CD4-positive, CD25-positive, alpha-beta regulatory T cell (primary cell): ENCODE data around the gene RBFOX2. TPM values are rescaled to one million over a fixed set of nuclear protein-coding genes. Genes with fewer than 3 reads are reported as not detected.
A peak's percentile ranks its signal among the peaks of the same experiment; 100 is the strongest.

Source experiments
- ATAC-seq, 2 donors: fragments of 150-1000 bp; cut with Tn5 transposase; one replicate each; pipeline ENCODE4 v1.10.0; 2021; ENCODE audit warnings: low read depth in 2 of 2, moderate number of reproducible peaks in 2 of 2, moderate library complexity in 1 of 2
- DNase-seq, 3 donors: peaks; one replicate each; pipeline versions ENCODE4 v3.0.0 to v3.0.0-alpha.2; 2012 to 2022; ENCODE audit warnings: mixed read lengths in 1 of 3
- H3K27ac ChIP-seq: one replicate; pipeline ENCODE4 v1.7.0; 2013; ENCODE audit warnings: mild to moderate bottlenecking, low read length; ENCODE audit not compliant: insufficient read depth, poor library complexity, severe bottlenecking
- H3K27me3 ChIP-seq: one replicate; pipeline ENCODE4 v1.7.0; 2013; ENCODE audit warnings: low read length; ENCODE audit not compliant: control insufficient read depth, insufficient read depth
- H3K36me3 ChIP-seq: one replicate; pipeline ENCODE4 v1.7.0; 2013; ENCODE audit warnings: mild to moderate bottlenecking, low read length, moderate library complexity; ENCODE audit not compliant: control insufficient read depth, insufficient read depth
- H3K4me1 ChIP-seq: 2 replicates; pipeline ENCODE4 v1.7.0; 2013; ENCODE audit warnings: mild to moderate bottlenecking, low read length; ENCODE audit not compliant: insufficient read depth, control insufficient read depth, poor library complexity, severe bottlenecking
- H3K4me3 ChIP-seq: one replicate; pipeline ENCODE4 v1.7.0; 2013; ENCODE audit warnings: low read depth, mild to moderate bottlenecking, low read length, moderate library complexity
- H3K9me3 ChIP-seq, 2 experiments: 1 replicate in 1 of 2; 2 replicates in 1 of 2; pipeline ENCODE4 v1.7.0; 2013; ENCODE audit warnings: low read length in 2 of 2, mild to moderate bottlenecking in 1 of 2, moderate library complexity in 1 of 2; ENCODE audit not compliant: control insufficient read depth in 2 of 2
- H3K27ac Mint-ChIP-seq, 3 donors: one replicate each; pipeline ENCODE4 v1.8.0; 2020 to 2022; ENCODE audit warnings: mild to moderate bottlenecking in 3 of 3, mixed read lengths in 3 of 3, moderate library complexity in 2 of 3
- H3K27me3 Mint-ChIP-seq: one replicate; pipeline ENCODE4 v1.8.0; 2022; ENCODE audit warnings: mild to moderate bottlenecking, mixed read lengths
- H3K36me3 Mint-ChIP-seq: one replicate; pipeline ENCODE4 v1.8.0; 2020; ENCODE audit warnings: mixed read lengths
- H3K4me1 Mint-ChIP-seq, 4 donors: one replicate each; pipeline ENCODE4 v1.8.0; 2020 to 2022; ENCODE audit warnings: mixed read lengths in 4 of 4, mild to moderate bottlenecking in 1 of 4
- H3K4me3 Mint-ChIP-seq, 4 donors: one replicate each; pipeline ENCODE4 v1.8.0; 2020 to 2022; ENCODE audit warnings: mild to moderate bottlenecking in 4 of 4, mixed read lengths in 4 of 4, moderate library complexity in 3 of 4
- H3K9me3 Mint-ChIP-seq, 7 donors: one replicate each; pipeline ENCODE4 v1.8.0; 2020 to 2022; ENCODE audit warnings: mixed read lengths in 7 of 7, mild to moderate bottlenecking in 3 of 7, moderate library complexity in 2 of 7
- polyA plus RNA-seq, 4 donors: library from polyadenylated mRNA; unstranded; fragments of 300-500 nt; fragmentation: Illumina TruSeq; gene quantifications; one replicate each; pipeline ENCODE4 v1.2.3, GENCODE V29; 2021
- total RNA-seq: library from RNA; stranded (reverse); gene quantifications from one replicate; pipeline ENCODE4 v1.2.3, GENCODE V29; 2022

Gene RBFOX2
- total and polyA plus RNA-seq, 5 donors from 2014 or later, result 0.25 to 0.52 TPM; not detected in 3

- peaks cover 12% of the 10 kb centered on the region for H3K27me3 ChIP-seq
- H3K36me3 ChIP-seq, result no peaks in the 10 kb centered on the region
- Mint-ChIP-seq H3K36me3 (no peaks in the 10 kb centered on the region), H3K4me1 (no peaks in the 10 kb centered on the region), H3K4me3 (no peak overlapping the region), H3K9me3 (no peaks in the 10 kb centered on the region), H3K27ac (no peak overlapping the region), H3K27me3 (peaks cover 36% of the 10 kb centered on the region)
- ATAC-seq, result no peak
- no peak overlapping the region for H3K27ac ChIP-seq
- H3K4me1 ChIP-seq, result no peaks in the 10 kb centered on the region
- no peaks in the 10 kb centered on the region for H3K9me3 ChIP-seq
- no peak overlapping the region for H3K4me3 ChIP-seq
- no peak for DNase-seq
These were observed 136.4 kb downstream of the RBFOX2 start for GRCh38 chr22:35892192-35892591.

- no peaks in the 10 kb centered on the region for H3K4me1 Mint-ChIP-seq
These were observed 137.2 kb downstream of the RBFOX2 start for GRCh38 chr22:35891442-35891841.

GRCh38 chr22:35889071-35889470, 139.6 kb downstream of the RBFOX2 start:
- Histone ChIP-seq H3K36me3 (no peaks in the 10 kb centered on the region), H3K4me1 (no peaks in the 10 kb centered on the region), H3K4me3 (no peak overlapping the region), H3K9me3 (no peaks in the 10 kb centered on the region), H3K27ac (no peak overlapping the region), H3K27me3 (peaks cover 8% of the 10 kb centered on the region)
- no peaks in the 10 kb centered on the region for H3K9me3 Mint-ChIP-seq
- no peaks in the 10 kb centered on the region for H3K4me1 Mint-ChIP-seq
- ATAC-seq, result no peak
- H3K4me3 Mint-ChIP-seq, result no peak overlapping the region
- H3K27ac Mint-ChIP-seq, result no peak overlapping the region
- H3K36me3 Mint-ChIP-seq, result no peaks in the 10 kb centered on the region
- peaks cover 24% of the 10 kb centered on the region for H3K27me3 Mint-ChIP-seq
- DNase-seq, result no peak

More at GRCh38 chr22:35891442-35891841, 137.2 kb downstream of the RBFOX2 start:
- Histone ChIP-seq H3K27ac (no peak overlapping the region), H3K4me3 (no peak overlapping the region), H3K4me1 (no peaks in the 10 kb centered on the region), H3K36me3 (no peaks in the 10 kb centered on the region), H3K27me3 (peaks cover 12% of the 10 kb centered on the region), H3K9me3 (no peaks in the 10 kb centered on the region)
- Mint-ChIP-seq H3K9me3 (no peaks in the 10 kb centered on the region), H3K36me3 (no peaks in the 10 kb centered on the region), H3K27me3 (peaks cover 28% of the 10 kb centered on the region), H3K4me3 (no peak overlapping the region), H3K27ac (no peak overlapping the region)
- no peak for ATAC-seq
- no peak for DNase-seq

- Histone ChIP-seq H3K27ac (no peak overlapping the region), H3K27me3 (peaks cover 8% of the 10 kb centered on the region), H3K4me1 (peaks cover 2% of the 10 kb centered on the region), H3K36me3 (no peaks in the 10 kb centered on the region), H3K4me3 (no peak overlapping the region), H3K9me3 (no peaks in the 10 kb centered on the region)
- Mint-ChIP-seq H3K27me3 (peaks cover 19% of the 10 kb centered on the region), H3K9me3 (no peaks in the 10 kb centered on the region), H3K27ac (no peak overlapping the region), H3K36me3 (no peaks in the 10 kb centered on the region), H3K4me1 (peaks cover 0 to 3% (median 0%) of the 10 kb centered on the region in 4 donors), H3K4me3 (no peak overlapping the region)
- DNase-seq (no peak), ATAC-seq (no peak)
These were observed 140.3 kb downstream of the RBFOX2 start for GRCh38 chr22:35888181-35888870.

DNA sequence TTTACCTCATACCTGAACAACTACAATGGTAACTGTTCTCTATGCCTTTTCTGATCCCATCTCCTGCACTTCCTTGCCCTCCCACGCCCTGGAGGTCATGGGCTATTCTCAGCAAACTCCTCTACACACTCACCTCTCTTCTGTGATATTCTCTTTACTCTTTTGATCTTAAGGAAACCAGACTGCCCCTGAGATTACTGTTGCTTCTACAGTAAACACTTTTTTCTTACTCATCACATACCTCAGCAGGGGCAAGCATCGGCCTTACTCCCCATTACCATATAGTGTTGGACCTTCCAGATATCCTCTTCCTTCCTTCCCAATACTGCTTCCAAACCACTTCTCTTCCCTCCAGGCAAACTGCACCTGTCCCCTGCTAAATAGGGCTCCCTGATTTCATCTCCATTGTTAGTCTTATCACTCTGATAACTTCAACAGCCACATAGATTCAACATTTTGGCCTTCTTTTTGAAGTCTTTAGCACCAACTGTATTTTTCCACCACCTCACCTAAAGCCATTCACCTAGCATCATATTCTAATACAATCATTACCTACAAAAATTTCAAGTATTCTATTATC, 141.2 kb downstream of the RBFOX2 start:
- Histone ChIP-seq H3K36me3 (no peaks in the 10 kb centered on the region), H3K27ac (no peak overlapping the region), H3K4me1 (peaks cover 6% of the 10 kb centered on the region), H3K4me3 (no peak overlapping the region), H3K27me3 (peaks cover 2% of the 10 kb centered on the region), H3K9me3 (no peaks in the 10 kb centered on the region)
- Mint-ChIP-seq H3K27me3 (peaks cover 18% of the 10 kb centered on the region), H3K4me3 (no peak overlapping the region), H3K36me3 (no peaks in the 10 kb centered on the region), H3K4me1 (peaks cover 0 to 11% (median 0%) of the 10 kb centered on the region in 4 donors), H3K9me3 (no peaks in the 10 kb centered on the region), H3K27ac (no peak overlapping the region)
- DNase-seq, result no peak
- no peak for ATAC-seq

- no peak overlapping the region for H3K27ac Mint-ChIP-seq
- H3K9me3 Mint-ChIP-seq, result no peaks in the 10 kb centered on the region
- peaks cover 9% of the 10 kb centered on the region for H3K27me3 Mint-ChIP-seq
- H3K4me3 Mint-ChIP-seq, result no peak overlapping the region
- peaks cover 0 to 11% (median 0%) of the 10 kb centered on the region in 4 donors for H3K4me1 Mint-ChIP-seq
- Histone ChIP-seq H3K27me3 (no peaks in the 10 kb centered on the region), H3K36me3 (no peaks in the 10 kb centered on the region), H3K9me3 (no peaks in the 10 kb centered on the region), H3K4me1 (peaks cover 6% of the 10 kb centered on the region), H3K4me3 (no peak overlapping the region), H3K27ac (no peak overlapping the region)
- ATAC-seq (no peak), DNase-seq (no peak)
- no peaks in the 10 kb centered on the region for H3K36me3 Mint-ChIP-seq
These were observed 142.3 kb downstream of the RBFOX2 start for GRCh38 chr22:35886309-35886708.

DNA sequence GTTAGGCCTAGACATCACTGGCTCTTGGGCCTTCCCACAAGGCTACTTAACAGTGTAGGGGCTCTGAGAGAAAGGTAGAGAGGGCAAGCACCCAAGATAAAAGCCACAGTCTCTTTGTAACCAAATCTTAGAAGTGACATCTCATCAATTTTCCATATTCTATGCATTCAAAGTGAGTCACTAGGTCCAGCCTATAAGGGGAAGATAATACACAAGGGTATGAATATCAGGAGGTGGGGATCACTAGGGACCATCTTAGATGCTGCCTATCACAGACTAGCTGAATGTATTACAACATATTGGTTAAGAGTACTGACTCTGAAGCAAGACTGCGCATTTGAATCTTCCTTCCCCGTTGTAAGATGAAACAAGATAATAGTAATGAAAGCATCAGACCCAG, 144.1 kb downstream of the RBFOX2 start:
- Histone ChIP-seq H3K4me1 (peaks cover 6% of the 10 kb centered on the region), H3K27ac (no peak overlapping the region), H3K4me3 (no peak overlapping the region), H3K27me3 (no peaks in the 10 kb centered on the region), H3K36me3 (no peaks in the 10 kb centered on the region), H3K9me3 (no peaks in the 10 kb centered on the region)
- Mint-ChIP-seq H3K27ac (peak overlapping the region in 1 of 3 donors; percentile 2), H3K4me3 (no peak overlapping the region), H3K27me3 (peaks cover 6% of the 10 kb centered on the region), H3K9me3 (no peaks in the 10 kb centered on the region), H3K4me1 (peaks cover 0 to 11% (median 0%) of the 10 kb centered on the region in 4 donors), H3K36me3 (no peaks in the 10 kb centered on the region)
- ATAC-seq (no peak), DNase-seq (no peak)
